CD4-positive, alpha-beta T cell treated with Interleukin-4 for 1 hour (primary cell): Measurements from ENCODE around the gene C14orf119.

Source experiments
- DNase-seq, 2 donors: peaks; one replicate each; pipeline ENCODE4 v3.0.0-alpha.2; 2020 to 2022

Gene C14orf119

DNA sequence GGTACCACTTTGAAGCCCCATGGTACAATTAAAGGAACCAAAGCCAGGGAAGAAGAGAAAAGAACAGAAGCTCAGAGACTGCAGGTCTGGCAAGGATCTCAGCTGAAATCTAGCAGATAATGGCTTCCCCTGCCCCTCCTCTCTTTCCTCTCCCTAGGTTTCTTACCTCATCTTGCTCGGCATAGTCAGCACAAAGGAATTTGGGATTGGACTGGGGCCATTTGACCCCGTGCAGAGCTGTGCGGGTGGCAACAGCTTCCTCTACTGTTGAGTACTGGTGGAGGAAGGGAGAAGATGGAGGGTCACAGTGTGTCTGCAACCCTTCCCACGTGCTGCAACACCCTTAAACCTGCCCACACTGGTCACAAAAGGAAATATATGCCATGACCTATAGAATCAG is 33.3 kb upstream of the C14orf119 start:
- no peak for DNase-seq

DNA sequence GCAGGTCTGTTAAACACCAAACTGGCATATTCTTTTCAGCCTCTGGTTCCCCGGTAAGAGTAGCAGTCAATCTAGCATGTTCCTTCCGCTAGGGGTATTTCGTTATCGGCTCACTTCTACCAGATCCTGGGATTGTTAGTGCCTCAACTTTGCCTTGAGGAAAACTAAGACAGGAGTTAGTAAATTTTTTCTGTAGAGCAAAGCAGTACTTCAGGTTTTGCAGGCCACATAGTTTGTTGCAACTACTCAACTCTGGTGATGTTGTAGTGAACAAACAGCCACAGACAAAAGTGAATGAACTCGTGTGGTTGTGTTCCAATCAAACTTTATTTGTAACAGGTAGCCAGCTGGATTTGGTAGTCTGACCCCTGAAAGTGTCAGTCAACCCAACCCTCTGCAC is 31.7 kb upstream of the C14orf119 start:
- DNase-seq: no peak

DNA sequence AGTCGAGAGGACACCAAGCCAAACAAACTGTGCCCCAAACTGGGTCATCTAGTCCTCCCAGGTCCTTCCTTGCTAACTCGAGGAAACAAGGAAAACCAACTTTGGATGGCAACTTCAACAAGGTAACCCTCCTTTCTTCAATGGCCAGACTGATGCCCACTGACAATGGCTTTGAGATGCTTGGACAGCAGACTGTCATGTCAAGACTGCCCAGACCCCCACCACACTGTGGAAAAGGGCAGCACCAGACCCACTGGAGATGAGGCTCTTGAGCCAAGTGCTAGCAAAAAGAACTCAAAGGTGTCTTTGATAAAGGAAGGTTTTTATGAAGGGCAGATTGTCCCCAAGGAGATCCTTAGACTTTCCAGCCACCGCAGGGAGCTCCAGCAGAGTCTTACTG is 28.9 kb upstream of the C14orf119 start:
- DNase-seq: no peak

GRCh38 chr14:23066855-23067744 is 28.2 kb upstream of the C14orf119 start:
- no peak for DNase-seq

GRCh38 chr14:23067847-23068788 is 27.2 kb upstream of the C14orf119 start:
- no peak for DNase-seq

DNA sequence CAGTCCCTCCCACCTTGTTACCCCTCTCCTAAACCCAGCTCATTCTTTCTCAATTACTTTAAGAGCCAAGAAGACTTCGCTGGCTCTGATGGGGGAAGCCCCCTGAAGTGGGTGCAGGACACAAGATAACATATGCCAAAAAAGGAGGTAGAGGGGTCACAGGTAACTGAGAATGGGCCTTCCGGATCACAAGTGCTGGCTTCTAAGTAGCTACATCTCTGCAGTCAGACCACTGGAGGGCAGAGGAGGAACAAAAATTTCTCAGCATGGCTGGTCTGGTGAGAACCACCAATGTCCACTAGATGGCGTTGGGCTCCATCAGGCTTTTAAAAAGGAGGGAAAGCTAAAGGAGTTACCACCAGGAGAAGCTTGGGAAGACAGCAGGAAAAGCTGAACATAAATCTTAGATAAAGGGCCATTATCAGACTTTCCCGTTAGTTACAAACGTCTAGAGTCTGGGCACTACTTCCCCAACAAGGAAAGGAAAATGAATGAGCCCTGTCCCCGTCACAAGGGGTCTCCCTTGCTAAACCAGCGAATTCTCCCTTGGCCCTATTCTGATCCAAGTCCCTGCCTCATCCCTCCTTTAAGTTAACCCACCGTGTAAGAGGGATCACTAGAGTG is 26.4 kb upstream of the C14orf119 start:
- DNase-seq: peak; percentile 83 to 87

DNA sequence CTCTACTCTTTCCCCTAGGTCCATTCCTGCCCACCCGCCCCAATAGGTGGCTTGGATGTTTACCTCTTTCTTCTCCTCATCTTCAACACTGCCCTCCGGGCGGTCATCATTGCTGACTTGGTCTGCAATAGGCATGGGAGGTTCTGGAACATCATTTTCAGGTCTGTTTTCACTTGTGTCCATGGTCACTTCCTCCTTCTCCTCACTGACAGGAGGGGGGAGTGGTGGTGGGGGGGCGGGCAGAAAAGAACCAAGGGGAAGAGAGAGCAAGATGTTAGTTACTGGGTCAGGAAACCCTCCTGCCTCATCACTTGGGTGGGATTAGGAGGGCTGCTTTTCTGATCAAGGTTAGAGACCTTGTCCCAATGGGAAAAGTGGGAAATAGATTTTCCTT is 25.9 kb upstream of the C14orf119 start:
- no peak for DNase-seq

DNA sequence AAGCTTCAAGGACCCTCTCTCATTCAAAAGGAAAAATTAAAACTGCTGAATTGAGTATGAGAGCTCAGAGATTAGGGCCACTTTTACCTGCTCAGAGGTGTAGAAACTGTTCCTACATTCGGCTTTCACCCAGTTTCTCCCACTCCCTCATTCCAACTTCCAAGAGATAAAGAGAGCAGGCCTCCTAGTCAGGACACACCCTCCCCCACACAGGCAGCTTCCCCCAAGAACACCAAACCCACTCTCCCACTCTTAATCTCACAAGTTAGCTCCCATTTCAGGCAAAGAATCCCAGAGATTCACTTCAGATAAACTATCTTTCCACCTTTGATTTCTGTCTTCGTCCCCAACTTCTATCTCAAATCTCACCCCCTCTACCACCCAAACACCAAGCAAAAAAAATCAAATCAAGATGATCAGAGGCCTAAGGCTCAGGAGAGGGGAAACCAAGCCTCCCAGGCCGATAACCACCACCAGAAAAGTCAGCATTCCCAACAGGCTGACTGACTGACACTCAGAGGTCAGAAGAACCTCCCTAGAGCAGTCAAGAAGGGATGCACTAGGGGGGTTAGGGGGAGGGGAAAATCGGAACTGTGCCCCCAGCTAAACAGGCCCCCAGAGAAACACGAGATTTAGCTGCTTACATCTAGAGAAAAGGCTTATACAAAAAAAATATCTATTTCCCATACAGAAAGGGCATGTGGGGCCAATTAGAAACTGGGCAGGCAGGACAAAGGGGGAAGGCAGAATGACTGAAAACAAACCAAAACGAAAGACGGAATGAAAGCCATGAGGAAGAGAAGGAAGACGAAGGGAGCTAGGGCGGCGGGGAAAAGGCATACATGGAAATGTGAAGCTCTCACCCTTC is 24.8 kb upstream of the C14orf119 start:
- no peak for DNase-seq

- peak; percentile 79 to 83 for DNase-seq
Observed at GRCh38 chr14:23071244-23071920, 23.9 kb upstream of the C14orf119 start.

DNA sequence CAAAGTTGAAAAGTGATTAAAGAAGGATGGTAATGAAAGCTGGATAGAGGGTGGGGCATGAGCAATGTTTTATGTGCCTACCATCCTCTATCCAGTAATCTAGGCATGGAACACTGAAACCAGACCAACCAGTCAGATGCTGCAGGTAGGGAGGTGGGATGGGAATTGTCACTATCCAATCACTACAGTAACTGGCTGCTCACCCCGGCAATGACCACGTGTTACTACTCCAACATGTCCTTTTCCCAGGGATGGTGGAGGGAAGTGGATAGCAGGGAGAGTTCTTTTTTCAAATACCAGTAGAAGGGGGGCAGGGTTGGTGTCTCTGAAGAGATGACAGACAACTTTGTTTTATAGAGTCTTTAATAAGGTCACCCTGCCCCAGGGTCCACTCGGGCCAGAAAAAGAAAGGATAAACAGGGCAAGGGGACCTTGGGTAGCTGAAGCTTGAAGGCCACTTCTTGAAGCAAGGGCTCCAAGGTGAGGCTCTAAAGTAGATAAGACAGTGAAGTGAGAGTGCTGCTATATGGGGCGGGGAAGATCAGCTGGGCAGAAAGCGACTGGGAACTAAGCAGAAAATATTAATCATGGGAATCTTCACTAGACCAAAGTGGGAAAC is 23.3 kb upstream of the C14orf119 start:
- no peak for DNase-seq

GRCh38 chr14:23074906-23075305 is 20.4 kb upstream of the C14orf119 start:
- DNase-seq: no peak

DNA sequence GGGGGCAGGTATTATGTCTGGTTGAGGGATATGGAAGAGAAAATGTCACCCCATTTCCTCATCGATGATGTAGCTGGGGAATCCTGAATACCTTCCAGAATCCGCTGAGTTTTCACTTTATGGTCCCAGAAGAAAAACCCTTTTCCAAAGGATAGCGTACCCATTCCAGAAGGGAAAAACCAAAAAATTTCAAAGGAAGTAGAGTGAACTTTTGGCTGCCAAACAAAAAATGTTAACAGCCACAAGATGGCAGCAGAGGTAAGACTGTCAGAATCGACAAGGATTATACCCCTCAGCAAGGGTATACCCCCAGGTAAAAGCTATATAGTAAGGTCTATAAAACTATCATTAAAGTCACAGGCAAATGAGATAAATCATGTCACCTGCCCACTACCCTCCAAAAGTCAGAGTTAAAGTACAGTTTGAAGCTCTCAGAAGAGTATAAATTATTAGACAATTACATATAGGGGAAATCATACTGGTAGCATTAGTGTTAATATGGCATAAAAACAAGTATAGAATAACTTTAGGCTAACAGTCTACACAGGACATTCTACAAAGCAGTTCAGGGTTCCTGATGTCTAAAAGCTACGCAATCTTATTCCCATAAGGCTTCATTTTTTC is 18.4 kb upstream of the C14orf119 start:
- DNase-seq: peak in 1 of 2 donors; percentile 58

DNA sequence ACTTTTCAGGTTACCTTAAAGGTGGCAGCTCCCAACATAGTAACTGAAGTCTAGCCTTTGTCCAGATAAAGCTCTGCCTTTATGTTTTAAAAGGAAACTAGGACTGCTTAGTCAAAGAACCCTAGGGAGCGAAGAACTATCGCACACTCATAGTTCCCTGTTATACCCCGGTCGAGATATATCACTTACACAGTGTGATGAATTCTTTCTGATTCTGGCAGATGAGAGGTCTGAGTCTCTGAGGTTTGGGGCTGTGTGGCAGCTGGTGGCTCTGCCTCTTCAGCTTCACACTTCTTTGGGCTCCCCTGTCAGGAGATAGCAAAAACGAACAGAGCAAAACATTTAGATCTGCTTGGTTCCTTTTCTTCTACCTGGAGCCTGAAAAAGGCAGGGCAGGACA is 17.3 kb upstream of the C14orf119 start:
- no peak for DNase-seq

- peak in 1 of 2 donors; percentile 69 for DNase-seq
Observed at GRCh38 chr14:23078692-23079116, 16.6 kb upstream of the C14orf119 start.

DNA sequence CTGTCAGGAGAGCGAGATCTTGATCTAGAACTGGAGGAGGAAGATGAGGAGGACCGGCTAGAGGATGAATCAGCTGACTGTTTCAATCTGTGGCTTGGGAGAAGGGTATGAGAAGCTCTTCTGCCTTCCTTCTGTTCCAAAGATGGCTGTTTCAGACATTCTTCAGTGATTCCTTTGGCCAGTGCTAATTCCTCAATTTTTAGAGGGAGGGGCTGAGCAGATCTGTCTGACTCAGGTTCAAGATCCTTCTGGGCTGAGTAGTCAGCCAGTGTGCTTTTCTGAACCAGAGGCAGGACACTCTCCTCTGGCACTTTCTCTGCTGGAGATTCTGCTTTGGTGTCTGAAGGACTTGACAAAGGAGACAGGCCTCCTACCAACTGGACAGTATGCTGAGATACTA is 15.6 kb upstream of the C14orf119 start:
- DNase-seq: no peak

- DNase-seq: no peak
Observed at GRCh38 chr14:23080474-23080873, 14.8 kb upstream of the C14orf119 start.

DNA sequence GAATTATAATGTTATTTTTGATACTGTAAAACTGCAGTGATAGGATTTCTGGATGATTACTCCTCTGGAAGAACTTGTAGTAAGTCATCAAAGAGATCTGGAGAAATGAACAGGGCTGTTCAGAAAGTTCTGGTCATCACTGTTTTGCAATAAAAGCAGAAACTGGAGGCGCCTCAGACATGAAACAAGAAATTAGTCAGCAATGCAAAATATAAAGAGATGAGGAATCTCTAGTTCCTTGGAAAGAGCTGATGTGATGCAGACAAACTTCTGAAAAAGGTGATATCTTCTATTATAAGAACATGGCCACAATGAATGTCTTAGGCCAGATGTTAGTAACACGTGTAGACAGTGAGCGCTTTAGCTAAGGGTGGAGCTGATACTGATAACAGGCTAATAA is 9.8 kb upstream of the C14orf119 start:
- DNase-seq: no peak

GRCh38 chr14:23086565-23086964 is 8.7 kb upstream of the C14orf119 start:
- no peak for DNase-seq

- DNase-seq: no peak
Observed at GRCh38 chr14:23089498-23090253, 5.6 kb upstream of the C14orf119 start.

DNA sequence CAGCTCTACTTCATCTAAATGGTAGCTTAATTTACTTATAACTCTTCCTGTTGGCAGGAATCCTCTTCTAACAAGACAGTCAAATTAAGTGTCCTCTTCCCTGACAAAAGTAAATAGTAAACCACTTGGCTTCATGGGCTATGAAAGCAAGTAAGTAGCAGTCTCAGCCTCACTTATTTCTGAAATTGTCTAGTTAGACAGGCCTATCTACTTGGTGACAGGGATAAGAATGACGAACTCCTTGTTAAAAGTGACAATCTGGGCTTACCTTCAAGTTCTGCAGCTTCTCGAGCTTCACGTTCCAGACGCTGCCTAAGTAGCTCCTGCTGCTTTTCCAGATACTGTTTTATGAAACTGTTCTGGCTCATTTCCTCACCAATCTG is 5.1 kb upstream of the C14orf119 start:
- DNase-seq: no peak
